GM23338 (cell line): Measurements from ENCODE around the gene OR2A5.

Experiments
- CTCF ChIP-seq, 2 experiments: fragments of 200-600 bp in 1 of 2; sonication (generic) in 1 of 2; conservative IDR thresholded peaks; 2 replicates each; pipeline versions ENCODE4 v1.5.1 to v1.6.1; 2016 to 2017; ENCODE audit warnings: antibody characterized with exemption in 2 of 2, low read depth in 2 of 2, mild to moderate bottlenecking in 2 of 2, moderate library complexity in 1 of 2
- EZH2 ChIP-seq: fragments of 200-600 bp; sonication (generic); IDR thresholded peaks from one replicate; pipeline ENCODE4 v1.8.0; 2017; ENCODE audit warnings: antibody characterized with exemption, mild to moderate bottlenecking, low read depth; ENCODE audit not compliant: unreplicated experiment
- EZH2phosphoT487 ChIP-seq: fragments of 200-600 bp; sonication (generic); IDR thresholded peaks from one replicate; pipeline ENCODE4 v1.8.1; 2018; ENCODE audit warnings: antibody characterized with exemption; ENCODE audit not compliant: unreplicated experiment
- NANOG ChIP-seq: IDR thresholded peaks from 2 replicates; pipeline ENCODE4 v1.6.1; 2016; ENCODE audit warnings: antibody characterized with exemption, borderline replicate concordance
- POLR2AphosphoS5 ChIP-seq: IDR thresholded peaks from 2 replicates; pipeline ENCODE4 v1.6.1; 2016; ENCODE audit warnings: antibody characterized with exemption, low read depth
- REST ChIP-seq: IDR thresholded peaks from one replicate; pipeline ENCODE4 v1.6.1; 2018; ENCODE audit warnings: antibody characterized with exemption; ENCODE audit not compliant: unreplicated experiment

- TF ChIP-seq CTCF (conservative IDR thresholded peaks at IDR 0.05; ENCODE audit: low read depth in 2 of 2) (no peak), EZH2phosphoT487 (no peak), REST (no peak), POLR2AphosphoS5 (no peak), NANOG (no peak), EZH2 (no peak)
Observed at GRCh38 chr7:144037414-144038035, 11.2 kb upstream of the OR2A5 start.
